ENCODE measurements around the gene SLC22A6. TPM values are rescaled to one million over a fixed set of nuclear protein-coding genes. Genes with fewer than 3 reads are reported as not detected.
A peak's percentile ranks its signal among the peaks of the same experiment; 100 is the strongest.

Gene SLC22A6
- total RNA-seq, 1 donor from 2014 or later = not detected

DNA sequence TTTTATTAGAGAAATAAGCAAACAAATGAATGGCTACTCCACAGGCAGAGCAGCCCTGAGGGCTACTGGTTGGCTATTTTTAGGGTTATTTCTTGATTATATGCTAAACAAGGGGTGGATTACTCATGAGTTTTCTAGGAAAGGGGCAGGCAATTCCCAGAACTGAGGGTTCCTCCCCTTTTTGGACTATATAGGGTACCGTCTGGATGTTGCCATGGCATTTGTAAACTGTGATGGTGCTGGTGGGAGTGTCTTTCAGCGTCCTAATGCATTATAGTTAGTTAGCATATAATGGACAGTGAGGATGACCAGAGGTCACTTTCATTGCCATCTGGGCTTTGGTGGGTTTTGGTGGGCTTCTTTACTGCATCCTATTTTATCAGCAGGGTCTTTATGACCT lies 19.2 kb downstream of the SLC22A6 start:
- ATAC-seq (no peak), DNase-seq (no peak)
- no peak overlapping the region for H3K4me3 ChIP-seq
- H3K4me1 ChIP-seq = no peaks in the 10 kb centered on the region
- H3K27ac ChIP-seq = no peak overlapping the region
- H3K9me3 ChIP-seq = no peaks in the 10 kb centered on the region
- intact Hi-C loops (cut with DNase I) = no loop called here
- H3K36me3 ChIP-seq = no peaks in the 10 kb centered on the region
- H3K27me3 ChIP-seq (ENCODE audit: low read depth) = no peaks in the 10 kb centered on the region
- no peak for TF ChIP-seq CTCF (IDR thresholded peaks at IDR 0.05)

GRCh38 chr11:62962391-62962790 lies 22.4 kb downstream of the SLC22A6 start:
- no peak overlapping the region for H3K4me3 ChIP-seq
- no peak overlapping the region for H3K27ac ChIP-seq
- DNase-seq (no peak), ATAC-seq (no peak)
- intact Hi-C loops (cut with DNase I) = no loop called here
- H3K27me3 ChIP-seq (ENCODE audit: low read depth) = no peaks in the 10 kb centered on the region
- H3K4me1 ChIP-seq = peaks cover 14% of the 10 kb centered on the region
- H3K9me3 ChIP-seq = no peaks in the 10 kb centered on the region
- H3K36me3 ChIP-seq = no peaks in the 10 kb centered on the region
- TF ChIP-seq CTCF (IDR thresholded peaks at IDR 0.05) = no peak

DNA sequence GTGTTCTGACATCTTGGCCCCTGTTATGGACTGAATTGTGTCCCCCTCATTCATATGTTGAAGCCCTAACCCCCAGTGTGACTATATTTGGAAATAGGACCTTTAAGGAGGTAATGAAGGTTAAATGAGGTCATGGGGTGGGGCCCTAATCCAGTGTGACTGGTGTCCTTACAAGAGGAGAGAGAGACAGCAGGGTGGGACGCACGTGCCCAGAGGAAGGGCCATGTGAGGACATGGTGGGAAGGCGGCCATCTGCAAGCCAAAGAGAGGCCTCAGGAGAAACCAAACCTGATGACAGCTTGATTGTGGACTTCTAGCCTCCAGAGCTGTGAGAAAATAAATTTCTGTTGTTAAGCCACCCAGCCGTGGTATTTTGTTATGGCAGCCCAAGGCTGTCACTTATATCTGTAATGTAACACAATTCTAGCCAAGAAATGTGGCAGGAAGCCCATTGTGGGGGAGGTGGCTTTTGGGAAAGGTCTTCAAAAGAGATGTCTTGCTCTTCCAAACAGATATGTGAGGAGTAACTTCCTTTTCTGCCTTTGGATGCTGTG lies 23.7 kb downstream of the SLC22A6 start:
- no peaks in the 10 kb centered on the region for H3K27me3 ChIP-seq (ENCODE audit: low read depth)
- no peak for TF ChIP-seq CTCF (IDR thresholded peaks at IDR 0.05)
- H3K9me3 ChIP-seq = no peaks in the 10 kb centered on the region
- H3K4me1 ChIP-seq = peaks cover 14% of the 10 kb centered on the region
- no peak overlapping the region for H3K4me3 ChIP-seq
- DNase-seq = no peak
- H3K27ac ChIP-seq = no peak overlapping the region
- intact Hi-C loops (cut with DNase I) = no loop called here
- H3K36me3 ChIP-seq = no peaks in the 10 kb centered on the region
- no peak for ATAC-seq

GRCh38 chr11:62959422-62959980 lies 25.3 kb downstream of the SLC22A6 start:
- Histone ChIP-seq H3K27ac (peak overlapping the region; percentile 24), H3K4me3 (no peak overlapping the region), H3K36me3 (no peaks in the 10 kb centered on the region), H3K9me3 (no peaks in the 10 kb centered on the region), H3K4me1 (peaks cover 14% of the 10 kb centered on the region), H3K27me3 (ENCODE audit: low read depth) (no peaks in the 10 kb centered on the region)
- no peak for DNase-seq
- intact Hi-C loops (cut with DNase I) = no loop called here
- no peak for ATAC-seq
- no peak for TF ChIP-seq CTCF (IDR thresholded peaks at IDR 0.05)

DNA sequence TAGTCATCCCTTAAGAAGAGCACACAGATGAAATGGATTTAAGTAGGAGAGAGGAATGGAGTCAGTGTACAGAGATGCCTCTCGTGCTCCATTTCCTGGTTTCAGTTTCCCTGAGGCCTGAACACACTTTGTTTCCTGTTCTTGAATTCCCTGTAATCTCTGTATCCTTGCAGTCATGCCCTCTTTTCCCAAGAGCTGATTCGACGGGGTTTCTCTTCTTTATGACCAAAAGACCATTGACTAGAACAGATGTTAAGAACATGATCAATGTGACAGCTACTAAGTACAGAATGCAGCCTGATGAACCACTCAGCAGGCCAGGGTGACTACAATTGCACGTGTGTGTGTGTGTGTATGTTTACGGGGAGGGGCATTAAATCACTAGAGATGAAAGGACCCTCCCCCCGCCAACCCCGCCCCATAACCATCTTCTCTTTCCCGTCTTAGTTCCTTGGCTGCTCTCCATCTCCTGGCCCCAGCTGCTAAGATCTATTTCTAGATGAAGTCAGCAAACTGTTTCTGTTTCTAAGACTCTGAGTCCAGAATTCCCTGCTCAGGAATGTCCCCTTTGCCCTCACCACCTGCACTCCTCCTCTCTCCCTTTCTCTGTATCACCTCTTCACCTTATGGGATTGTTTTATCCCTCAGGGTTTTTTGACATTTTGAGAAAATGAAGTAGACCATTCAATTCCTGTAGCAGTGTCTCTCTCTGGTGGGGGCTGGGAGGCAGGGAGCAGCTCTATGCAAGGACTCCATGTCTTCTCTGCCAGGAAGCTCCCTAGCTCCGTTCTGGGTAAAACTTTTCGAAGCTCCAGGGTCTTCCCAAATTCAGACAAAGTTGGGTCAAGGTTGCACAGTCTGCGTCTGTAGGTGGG lies 26.0 kb downstream of the SLC22A6 start:
- Histone ChIP-seq H3K4me1 (peaks cover 14% of the 10 kb centered on the region), H3K9me3 (no peaks in the 10 kb centered on the region)

More for the DNA sequence above, 26.0 kb downstream of the SLC22A6 start:
- no peak for DNase-seq
- Histone ChIP-seq H3K36me3 (no peaks in the 10 kb centered on the region), H3K27ac (peak overlapping the region; percentile 24), H3K27me3 (ENCODE audit: low read depth) (no peaks in the 10 kb centered on the region), H3K4me3 (no peak overlapping the region)
- intact Hi-C loops (cut with DNase I) = no loop called here
- no peak for ATAC-seq
- no peak for TF ChIP-seq CTCF (IDR thresholded peaks at IDR 0.05)
